Peyer's patch (tissue), 4 donors: ENCODE data around the gene PLEKHA7. TPM values are rescaled to one million over a fixed set of nuclear protein-coding genes. Genes with fewer than 3 reads are reported as not detected.

Source experiments
- DNase-seq, 3 donors: peaks; one replicate each; pipeline ENCODE4 v3.0.0-alpha.2; 2017 to 2019
- H3K27ac ChIP-seq, 4 donors: fragments of 200-600 bp; sonication (generic); one replicate each; pipeline ENCODE4 v1.5.1; 2016 to 2019
- H3K27me3 ChIP-seq, 2 donors: fragments of 200-600 bp; sonication (generic); one replicate each; pipeline ENCODE4 v1.5.1; 2019
- H3K36me3 ChIP-seq, 3 donors: fragments of 200-600 bp; sonication (generic); one replicate each; pipeline ENCODE4 v1.5.1; 2016 to 2019
- H3K4me1 ChIP-seq, 4 donors: fragments of 200-600 bp; sonication (generic); one replicate each; pipeline ENCODE4 v1.5.1; 2016 to 2019
- H3K4me3 ChIP-seq, 4 donors: fragments of 200-600 bp; sonication (generic); 1 replicate in 3 of 4; 2 replicates in 1 of 4; pipeline ENCODE4 v1.5.1; 2016 to 2019; ENCODE audit warnings: mild to moderate bottlenecking in 1 of 4
- H3K9me3 ChIP-seq, 4 donors: fragments of 200-600 bp; sonication (generic); one replicate each; pipeline ENCODE4 v1.5.1; 2016 to 2019; ENCODE audit warnings: mild to moderate bottlenecking in 1 of 4
- POLR2A ChIP-seq, 2 donors: fragments of 450-650 bp; IDR thresholded peaks; one replicate each; pipeline ENCODE4 v1.5.1; 2017; ENCODE audit warnings: antibody characterized with exemption in 2 of 2, mild to moderate bottlenecking in 2 of 2, moderate library complexity in 2 of 2
- total RNA-seq, 4 donors: library from RNA; depleted of rRNA; stranded (reverse); fragments of >200 nt; gene quantifications; one replicate each; pipeline ENCODE4 v1.1.0, GENCODE V29; 2016
- TF ChIP-seq, protein P1 (sequence below), 6 experiments: fragments of 450-650 bp in 4 of 6; fragments of 200-600 bp in 2 of 6; sonication (generic) in 1 of 6; IDR thresholded peaks; one replicate each; pipeline ENCODE4 v1.5.1; 2017 to 2019; ENCODE audit warnings: antibody characterized with exemption in 6 of 6, mild to moderate bottlenecking in 3 of 6, moderate library complexity in 1 of 6

PLEKHA7 gene
- total RNA-seq, 4 donors from 2014 or later: 129 to 211 (median 176) TPM

- no peaks in the 10 kb centered on the region for H3K4me1 ChIP-seq
- no peaks in the 10 kb centered on the region for H3K9me3 ChIP-seq
- no peak overlapping the region for H3K4me3 ChIP-seq
- TF ChIP-seq, protein P1, sequence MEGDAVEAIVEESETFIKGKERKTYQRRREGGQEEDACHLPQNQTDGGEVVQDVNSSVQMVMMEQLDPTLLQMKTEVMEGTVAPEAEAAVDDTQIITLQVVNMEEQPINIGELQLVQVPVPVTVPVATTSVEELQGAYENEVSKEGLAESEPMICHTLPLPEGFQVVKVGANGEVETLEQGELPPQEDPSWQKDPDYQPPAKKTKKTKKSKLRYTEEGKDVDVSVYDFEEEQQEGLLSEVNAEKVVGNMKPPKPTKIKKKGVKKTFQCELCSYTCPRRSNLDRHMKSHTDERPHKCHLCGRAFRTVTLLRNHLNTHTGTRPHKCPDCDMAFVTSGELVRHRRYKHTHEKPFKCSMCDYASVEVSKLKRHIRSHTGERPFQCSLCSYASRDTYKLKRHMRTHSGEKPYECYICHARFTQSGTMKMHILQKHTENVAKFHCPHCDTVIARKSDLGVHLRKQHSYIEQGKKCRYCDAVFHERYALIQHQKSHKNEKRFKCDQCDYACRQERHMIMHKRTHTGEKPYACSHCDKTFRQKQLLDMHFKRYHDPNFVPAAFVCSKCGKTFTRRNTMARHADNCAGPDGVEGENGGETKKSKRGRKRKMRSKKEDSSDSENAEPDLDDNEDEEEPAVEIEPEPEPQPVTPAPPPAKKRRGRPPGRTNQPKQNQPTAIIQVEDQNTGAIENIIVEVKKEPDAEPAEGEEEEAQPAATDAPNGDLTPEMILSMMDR (IDR thresholded peaks at IDR 0.05): no peak
- no peak for TF ChIP-seq POLR2A (IDR thresholded peaks at IDR 0.05)
- H3K36me3 ChIP-seq: no peaks in the 10 kb centered on the region
- no peaks in the 10 kb centered on the region for H3K27me3 ChIP-seq
- no peak overlapping the region for H3K27ac ChIP-seq
- no peak for DNase-seq
Observed at GRCh38 chr11:16942342-16942741, 71.9 kb downstream of the PLEKHA7 start.

DNA sequence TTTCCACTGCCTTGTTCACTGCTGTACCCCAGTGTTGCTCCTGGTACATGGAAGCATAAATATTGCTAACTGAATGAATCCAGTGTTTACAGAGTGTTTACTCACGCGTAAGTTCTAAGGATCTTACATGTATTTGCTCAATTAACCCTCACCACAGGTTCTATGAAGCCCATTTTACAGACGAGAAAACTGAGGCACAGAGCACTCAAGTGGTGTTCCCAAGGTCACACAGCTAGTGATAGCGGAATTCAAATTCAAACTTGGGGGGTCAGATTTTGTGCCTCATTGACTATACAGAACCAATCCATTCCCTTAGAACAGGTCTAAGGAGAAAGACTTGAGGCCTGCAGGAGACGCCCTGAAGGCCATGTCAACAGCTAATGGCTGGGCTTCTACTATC is 72.3 kb downstream of the PLEKHA7 start:
- no peaks in the 10 kb centered on the region for H3K36me3 ChIP-seq
- no peaks in the 10 kb centered on the region for H3K9me3 ChIP-seq
- no peaks in the 10 kb centered on the region for H3K27me3 ChIP-seq
- no peaks in the 10 kb centered on the region for H3K4me1 ChIP-seq
- DNase-seq: no peak
- TF ChIP-seq, protein P1 (IDR thresholded peaks at IDR 0.05): no peak
- TF ChIP-seq POLR2A (IDR thresholded peaks at IDR 0.05): no peak
- no peak overlapping the region for H3K27ac ChIP-seq
- no peak overlapping the region for H3K4me3 ChIP-seq

DNA sequence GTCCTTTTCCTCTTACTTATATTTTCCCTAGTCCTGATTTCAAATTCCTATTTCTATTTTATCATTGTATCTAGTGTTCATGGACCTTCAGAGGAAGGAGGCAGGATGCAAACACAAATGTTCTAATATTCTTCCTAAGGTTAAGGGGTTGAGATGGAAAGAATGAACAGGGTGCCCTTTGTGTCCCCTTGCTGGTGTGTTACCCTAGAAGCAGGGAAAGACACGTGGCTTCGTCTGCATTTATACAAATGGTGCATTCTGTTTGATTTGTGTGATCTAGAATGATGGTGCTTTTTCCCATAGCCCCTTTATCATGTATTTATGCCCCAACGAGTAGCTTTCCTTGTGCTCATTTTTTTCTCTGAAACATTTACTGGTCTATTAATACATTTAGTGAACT is 76.2 kb downstream of the PLEKHA7 start:
- no peaks in the 10 kb centered on the region for H3K36me3 ChIP-seq
- no peak for TF ChIP-seq POLR2A (IDR thresholded peaks at IDR 0.05)
- peaks cover 0 to 4% (median 0%) of the 10 kb centered on the region in 4 donors for H3K4me1 ChIP-seq
- H3K27ac ChIP-seq: no peak overlapping the region
- no peak for DNase-seq
- H3K9me3 ChIP-seq: no peaks in the 10 kb centered on the region
- H3K27me3 ChIP-seq: no peaks in the 10 kb centered on the region
- H3K4me3 ChIP-seq: no peak overlapping the region

DNA sequence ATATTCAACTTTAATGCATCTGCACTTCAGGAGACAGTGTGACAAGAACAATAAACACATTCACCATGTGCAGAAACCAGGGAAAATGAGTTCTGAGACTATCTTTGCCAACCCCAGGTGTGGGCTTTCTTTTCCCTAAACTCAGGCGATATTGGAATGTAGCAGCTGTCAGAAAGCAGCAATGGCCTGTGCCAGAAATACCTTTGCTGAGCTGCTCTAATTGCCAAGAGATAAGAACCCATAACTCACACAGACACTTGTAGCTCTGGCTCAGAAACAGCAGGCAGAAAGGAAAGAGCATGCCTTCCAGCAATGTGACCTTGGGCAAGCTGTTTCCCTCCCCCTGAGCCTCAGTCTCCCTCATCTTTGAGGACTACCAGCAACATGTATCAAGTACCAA is 77.6 kb downstream of the PLEKHA7 start:
- H3K27me3 ChIP-seq: no peaks in the 10 kb centered on the region
- H3K9me3 ChIP-seq: no peaks in the 10 kb centered on the region
- TF ChIP-seq, protein P1 (IDR thresholded peaks at IDR 0.05): no peak
- TF ChIP-seq POLR2A (IDR thresholded peaks at IDR 0.05): no peak
- H3K4me1 ChIP-seq: peaks cover 0 to 4% (median 0%) of the 10 kb centered on the region in 4 donors
- DNase-seq: no peak
- no peaks in the 10 kb centered on the region for H3K36me3 ChIP-seq
- H3K27ac ChIP-seq: no peak overlapping the region
- H3K4me3 ChIP-seq: no peak overlapping the region

- H3K27me3 ChIP-seq: no peaks in the 10 kb centered on the region
- peaks cover 0 to 4% (median 0%) of the 10 kb centered on the region in 4 donors for H3K4me1 ChIP-seq
- TF ChIP-seq POLR2A (IDR thresholded peaks at IDR 0.05): no peak
- TF ChIP-seq, protein P1 (IDR thresholded peaks at IDR 0.05): peak in 4 of 6 experiments; percentile 54 to 81 (median 74)
- no peaks in the 10 kb centered on the region for H3K36me3 ChIP-seq
- H3K4me3 ChIP-seq: no peak overlapping the region
- DNase-seq: no peak
- no peak overlapping the region for H3K27ac ChIP-seq
- H3K9me3 ChIP-seq: no peaks in the 10 kb centered on the region
Observed at GRCh38 chr11:16935518-16936302, 78.5 kb downstream of the PLEKHA7 start.

- H3K4me3 ChIP-seq: no peak overlapping the region
- H3K27ac ChIP-seq: no peak overlapping the region
- no peaks in the 10 kb centered on the region for H3K9me3 ChIP-seq
- no peaks in the 10 kb centered on the region for H3K36me3 ChIP-seq
- H3K27me3 ChIP-seq: no peaks in the 10 kb centered on the region
- no peak for DNase-seq
- peaks cover 0 to 4% (median 0%) of the 10 kb centered on the region in 4 donors for H3K4me1 ChIP-seq
- no peak for TF ChIP-seq POLR2A (IDR thresholded peaks at IDR 0.05)
- TF ChIP-seq, protein P1 (IDR thresholded peaks at IDR 0.05): no peak
Observed at GRCh38 chr11:16933756-16934603, 80.2 kb downstream of the PLEKHA7 start.
